ENCODE data around the gene NOP14.

The NOP14 gene

DNA sequence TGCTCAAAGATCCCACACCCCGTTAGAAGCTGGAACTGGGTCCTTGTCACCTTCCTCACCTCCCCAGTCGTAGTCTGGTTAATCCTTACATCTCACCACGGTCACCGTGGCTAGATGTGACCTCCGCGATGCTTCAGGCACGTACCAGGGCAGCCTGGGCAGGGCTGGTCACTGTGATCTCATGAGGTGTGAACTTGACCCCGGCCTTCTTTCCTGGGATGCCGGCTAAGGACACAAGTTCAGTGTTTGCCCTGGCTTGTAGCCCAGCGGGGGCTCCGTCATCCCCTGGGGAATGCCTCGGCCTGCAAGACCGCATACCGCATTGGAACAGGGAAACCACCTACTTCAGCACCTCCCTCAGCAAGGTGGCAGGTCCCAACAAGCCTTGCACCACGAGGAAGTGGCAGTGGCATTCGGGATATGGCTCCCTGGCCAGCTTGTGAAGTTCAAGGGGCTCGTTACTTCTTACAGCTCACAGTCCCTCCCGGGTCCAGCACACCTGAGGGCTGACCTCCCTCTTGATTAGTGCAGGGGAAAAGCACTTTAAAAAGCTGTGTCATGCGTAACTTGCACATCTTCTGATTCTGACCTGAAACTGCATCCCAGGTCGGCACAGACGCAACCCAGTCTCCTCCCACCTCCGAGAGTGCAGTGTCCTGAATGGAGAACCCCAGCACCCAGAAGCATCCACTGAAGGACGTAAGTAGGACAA is 25.9 kb downstream of the NOP14 start (continued):
- TF ChIP-seq, protein P1, sequence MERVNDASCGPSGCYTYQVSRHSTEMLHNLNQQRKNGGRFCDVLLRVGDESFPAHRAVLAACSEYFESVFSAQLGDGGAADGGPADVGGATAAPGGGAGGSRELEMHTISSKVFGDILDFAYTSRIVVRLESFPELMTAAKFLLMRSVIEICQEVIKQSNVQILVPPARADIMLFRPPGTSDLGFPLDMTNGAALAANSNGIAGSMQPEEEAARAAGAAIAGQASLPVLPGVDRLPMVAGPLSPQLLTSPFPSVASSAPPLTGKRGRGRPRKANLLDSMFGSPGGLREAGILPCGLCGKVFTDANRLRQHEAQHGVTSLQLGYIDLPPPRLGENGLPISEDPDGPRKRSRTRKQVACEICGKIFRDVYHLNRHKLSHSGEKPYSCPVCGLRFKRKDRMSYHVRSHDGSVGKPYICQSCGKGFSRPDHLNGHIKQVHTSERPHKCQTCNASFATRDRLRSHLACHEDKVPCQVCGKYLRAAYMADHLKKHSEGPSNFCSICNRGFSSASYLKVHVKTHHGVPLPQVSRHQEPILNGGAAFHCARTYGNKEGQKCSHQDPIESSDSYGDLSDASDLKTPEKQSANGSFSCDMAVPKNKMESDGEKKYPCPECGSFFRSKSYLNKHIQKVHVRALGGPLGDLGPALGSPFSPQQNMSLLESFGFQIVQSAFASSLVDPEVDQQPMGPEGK (tag by site-specific recombination; IDR thresholded peaks at IDR 0.05) = peak; percentile 48; the same call in 1 of the 2 replicates
- TF ChIP-seq, protein P2, sequence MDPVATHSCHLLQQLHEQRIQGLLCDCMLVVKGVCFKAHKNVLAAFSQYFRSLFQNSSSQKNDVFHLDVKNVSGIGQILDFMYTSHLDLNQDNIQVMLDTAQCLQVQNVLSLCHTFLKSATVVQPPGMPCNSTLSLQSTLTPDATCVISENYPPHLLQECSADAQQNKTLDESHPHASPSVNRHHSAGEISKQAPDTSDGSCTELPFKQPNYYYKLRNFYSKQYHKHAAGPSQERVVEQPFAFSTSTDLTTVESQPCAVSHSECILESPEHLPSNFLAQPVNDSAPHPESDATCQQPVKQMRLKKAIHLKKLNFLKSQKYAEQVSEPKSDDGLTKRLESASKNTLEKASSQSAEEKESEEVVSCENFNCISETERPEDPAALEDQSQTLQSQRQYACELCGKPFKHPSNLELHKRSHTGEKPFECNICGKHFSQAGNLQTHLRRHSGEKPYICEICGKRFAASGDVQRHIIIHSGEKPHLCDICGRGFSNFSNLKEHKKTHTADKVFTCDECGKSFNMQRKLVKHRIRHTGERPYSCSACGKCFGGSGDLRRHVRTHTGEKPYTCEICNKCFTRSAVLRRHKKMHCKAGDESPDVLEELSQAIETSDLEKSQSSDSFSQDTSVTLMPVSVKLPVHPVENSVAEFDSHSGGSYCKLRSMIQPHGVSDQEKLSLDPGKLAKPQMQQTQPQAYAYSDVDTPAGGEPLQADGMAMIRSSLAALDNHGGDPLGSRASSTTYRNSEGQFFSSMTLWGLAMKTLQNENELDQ (tag by site-specific recombination; IDR thresholded peaks at IDR 0.05; ENCODE audit: low read depth) = no peak
- TF ChIP-seq ZNF311 (tag by site-specific recombination; IDR thresholded peaks at IDR 0.05; ENCODE audit: borderline replicate concordance) = no peak
- no peak for TF ChIP-seq ZXDB (tag by site-specific recombination; IDR thresholded peaks at IDR 0.05)
- TF ChIP-seq ZFP69B (tag by site-specific recombination; IDR thresholded peaks at IDR 0.05) = no peak
- TF ChIP-seq, protein P3, sequence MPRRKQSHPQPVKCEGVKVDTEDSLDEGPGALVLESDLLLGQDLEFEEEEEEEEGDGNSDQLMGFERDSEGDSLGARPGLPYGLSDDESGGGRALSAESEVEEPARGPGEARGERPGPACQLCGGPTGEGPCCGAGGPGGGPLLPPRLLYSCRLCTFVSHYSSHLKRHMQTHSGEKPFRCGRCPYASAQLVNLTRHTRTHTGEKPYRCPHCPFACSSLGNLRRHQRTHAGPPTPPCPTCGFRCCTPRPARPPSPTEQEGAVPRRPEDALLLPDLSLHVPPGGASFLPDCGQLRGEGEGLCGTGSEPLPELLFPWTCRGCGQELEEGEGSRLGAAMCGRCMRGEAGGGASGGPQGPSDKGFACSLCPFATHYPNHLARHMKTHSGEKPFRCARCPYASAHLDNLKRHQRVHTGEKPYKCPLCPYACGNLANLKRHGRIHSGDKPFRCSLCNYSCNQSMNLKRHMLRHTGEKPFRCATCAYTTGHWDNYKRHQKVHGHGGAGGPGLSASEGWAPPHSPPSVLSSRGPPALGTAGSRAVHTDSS (tag by site-specific recombination; IDR thresholded peaks at IDR 0.05) = no peak
- no peak for TF ChIP-seq ZNF112 (tag by site-specific recombination; IDR thresholded peaks at IDR 0.05)
- no peak for TF ChIP-seq ZFP37 (tag by site-specific recombination; IDR thresholded peaks at IDR 0.05)
- TF ChIP-seq ZNF155 (tag by site-specific recombination; IDR thresholded peaks at IDR 0.05) = no peak
- TF ChIP-seq, protein P4, sequence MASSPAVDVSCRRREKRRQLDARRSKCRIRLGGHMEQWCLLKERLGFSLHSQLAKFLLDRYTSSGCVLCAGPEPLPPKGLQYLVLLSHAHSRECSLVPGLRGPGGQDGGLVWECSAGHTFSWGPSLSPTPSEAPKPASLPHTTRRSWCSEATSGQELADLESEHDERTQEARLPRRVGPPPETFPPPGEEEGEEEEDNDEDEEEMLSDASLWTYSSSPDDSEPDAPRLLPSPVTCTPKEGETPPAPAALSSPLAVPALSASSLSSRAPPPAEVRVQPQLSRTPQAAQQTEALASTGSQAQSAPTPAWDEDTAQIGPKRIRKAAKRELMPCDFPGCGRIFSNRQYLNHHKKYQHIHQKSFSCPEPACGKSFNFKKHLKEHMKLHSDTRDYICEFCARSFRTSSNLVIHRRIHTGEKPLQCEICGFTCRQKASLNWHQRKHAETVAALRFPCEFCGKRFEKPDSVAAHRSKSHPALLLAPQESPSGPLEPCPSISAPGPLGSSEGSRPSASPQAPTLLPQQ (tag by site-specific recombination; IDR thresholded peaks at IDR 0.05) = no peak
- TF ChIP-seq ZNF76 (tag by site-specific recombination; IDR thresholded peaks at IDR 0.05; ENCODE audit: borderline replicate concordance, low read depth) = peak; percentile 33; the same call in 1 of the 2 replicates
- TF ChIP-seq, protein P5, sequence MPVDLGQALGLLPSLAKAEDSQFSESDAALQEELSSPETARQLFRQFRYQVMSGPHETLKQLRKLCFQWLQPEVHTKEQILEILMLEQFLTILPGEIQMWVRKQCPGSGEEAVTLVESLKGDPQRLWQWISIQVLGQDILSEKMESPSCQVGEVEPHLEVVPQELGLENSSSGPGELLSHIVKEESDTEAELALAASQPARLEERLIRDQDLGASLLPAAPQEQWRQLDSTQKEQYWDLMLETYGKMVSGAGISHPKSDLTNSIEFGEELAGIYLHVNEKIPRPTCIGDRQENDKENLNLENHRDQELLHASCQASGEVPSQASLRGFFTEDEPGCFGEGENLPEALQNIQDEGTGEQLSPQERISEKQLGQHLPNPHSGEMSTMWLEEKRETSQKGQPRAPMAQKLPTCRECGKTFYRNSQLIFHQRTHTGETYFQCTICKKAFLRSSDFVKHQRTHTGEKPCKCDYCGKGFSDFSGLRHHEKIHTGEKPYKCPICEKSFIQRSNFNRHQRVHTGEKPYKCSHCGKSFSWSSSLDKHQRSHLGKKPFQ (tag by site-specific recombination; IDR thresholded peaks at IDR 0.05) = peak; percentile 93
- no peak for TF ChIP-seq ZNF529 (tag by site-specific recombination; IDR thresholded peaks at IDR 0.05; ENCODE audit: insufficient replicate concordance)
- TF ChIP-seq, protein P6, sequence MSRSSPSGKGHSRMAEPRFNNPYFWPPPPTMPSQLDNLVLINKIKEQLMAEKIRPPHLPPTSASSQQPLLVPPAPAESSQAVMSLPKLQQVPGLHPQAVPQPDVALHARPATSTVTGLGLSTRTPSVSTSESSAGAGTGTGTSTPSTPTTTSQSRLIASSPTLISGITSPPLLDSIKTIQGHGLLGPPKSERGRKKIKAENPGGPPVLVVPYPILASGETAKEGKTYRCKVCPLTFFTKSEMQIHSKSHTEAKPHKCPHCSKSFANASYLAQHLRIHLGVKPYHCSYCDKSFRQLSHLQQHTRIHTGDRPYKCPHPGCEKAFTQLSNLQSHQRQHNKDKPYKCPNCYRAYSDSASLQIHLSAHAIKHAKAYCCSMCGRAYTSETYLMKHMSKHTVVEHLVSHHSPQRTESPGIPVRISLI (tag by site-specific recombination; IDR thresholded peaks at IDR 0.05) = no peak
- TF ChIP-seq, protein P7, sequence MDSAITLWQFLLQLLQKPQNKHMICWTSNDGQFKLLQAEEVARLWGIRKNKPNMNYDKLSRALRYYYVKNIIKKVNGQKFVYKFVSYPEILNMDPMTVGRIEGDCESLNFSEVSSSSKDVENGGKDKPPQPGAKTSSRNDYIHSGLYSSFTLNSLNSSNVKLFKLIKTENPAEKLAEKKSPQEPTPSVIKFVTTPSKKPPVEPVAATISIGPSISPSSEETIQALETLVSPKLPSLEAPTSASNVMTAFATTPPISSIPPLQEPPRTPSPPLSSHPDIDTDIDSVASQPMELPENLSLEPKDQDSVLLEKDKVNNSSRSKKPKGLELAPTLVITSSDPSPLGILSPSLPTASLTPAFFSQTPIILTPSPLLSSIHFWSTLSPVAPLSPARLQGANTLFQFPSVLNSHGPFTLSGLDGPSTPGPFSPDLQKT (IDR thresholded peaks at IDR 0.05; ENCODE audit: borderline replicate concordance, low read depth, low read length) = no peak
- TF ChIP-seq IKZF3 (tag by site-specific recombination; IDR thresholded peaks at IDR 0.05) = no peak
- TF ChIP-seq GLI2 (tag by site-specific recombination; IDR thresholded peaks at IDR 0.05; ENCODE audit: borderline replicate concordance, low read depth) = no peak
- TF ChIP-seq, protein P8, sequence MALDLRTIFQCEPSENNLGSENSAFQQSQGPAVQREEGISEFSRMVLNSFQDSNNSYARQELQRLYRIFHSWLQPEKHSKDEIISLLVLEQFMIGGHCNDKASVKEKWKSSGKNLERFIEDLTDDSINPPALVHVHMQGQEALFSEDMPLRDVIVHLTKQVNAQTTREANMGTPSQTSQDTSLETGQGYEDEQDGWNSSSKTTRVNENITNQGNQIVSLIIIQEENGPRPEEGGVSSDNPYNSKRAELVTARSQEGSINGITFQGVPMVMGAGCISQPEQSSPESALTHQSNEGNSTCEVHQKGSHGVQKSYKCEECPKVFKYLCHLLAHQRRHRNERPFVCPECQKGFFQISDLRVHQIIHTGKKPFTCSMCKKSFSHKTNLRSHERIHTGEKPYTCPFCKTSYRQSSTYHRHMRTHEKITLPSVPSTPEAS (tag by site-specific recombination; IDR thresholded peaks at IDR 0.05) = no peak
- no peak for TF ChIP-seq ZNF610 (tag by site-specific recombination; IDR thresholded peaks at IDR 0.05; ENCODE audit: borderline replicate concordance)
- no peak for TF ChIP-seq ZNF248 (tag by site-specific recombination; IDR thresholded peaks at IDR 0.05)
- no peak for TF ChIP-seq ZNF664 (tag by site-specific recombination; IDR thresholded peaks at IDR 0.05)
- TF ChIP-seq, protein P9, sequence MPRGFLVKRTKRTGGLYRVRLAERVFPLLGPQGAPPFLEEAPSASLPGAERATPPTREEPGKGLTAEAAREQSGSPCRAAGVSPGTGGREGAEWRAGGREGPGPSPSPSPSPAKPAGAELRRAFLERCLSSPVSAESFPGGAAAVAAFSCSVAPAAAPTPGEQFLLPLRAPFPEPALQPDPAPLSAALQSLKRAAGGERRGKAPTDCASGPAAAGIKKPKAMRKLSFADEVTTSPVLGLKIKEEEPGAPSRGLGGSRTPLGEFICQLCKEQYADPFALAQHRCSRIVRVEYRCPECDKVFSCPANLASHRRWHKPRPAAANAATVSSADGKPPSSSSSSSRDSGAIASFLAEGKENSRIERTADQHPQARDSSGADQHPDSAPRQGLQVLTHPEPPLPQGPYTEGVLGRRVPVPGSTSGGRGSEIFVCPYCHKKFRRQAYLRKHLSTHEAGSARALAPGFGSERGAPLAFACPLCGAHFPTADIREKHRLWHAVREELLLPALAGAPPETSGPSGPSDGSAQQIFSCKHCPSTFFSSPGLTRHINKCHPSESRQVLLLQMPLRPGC (tag by site-specific recombination; IDR thresholded peaks at IDR 0.05) = no peak
- TF ChIP-seq KLF10 (tag by site-specific recombination; IDR thresholded peaks at IDR 0.05) = no peak
- TF ChIP-seq ZNF184 (tag by site-specific recombination; IDR thresholded peaks at IDR 0.05) = no peak

Data from HEK293 (cell line).